Thymus (tissue), 11 donors: Measurements from ENCODE around the gene AKT3. TPM values are rescaled to one million over a fixed set of nuclear protein-coding genes. Genes with fewer than 3 reads are reported as not detected.
A peak's percentile ranks its signal among the peaks of the same experiment; 100 is the strongest.

Experiments
- DNase-seq, 9 donors: peaks; one replicate each; pipeline ENCODE4 v3.0.0-alpha.2; 2013; ENCODE audit warnings: low spot score in 9 of 9, low read depth in 6 of 9, missing footprints in 1 of 9
- H3K27ac ChIP-seq, 2 donors: one replicate each; pipeline ENCODE4 v1.5.1; 2013; ENCODE audit warnings: control low read depth in 1 of 2, low read depth in 1 of 2, low read length in 1 of 2, mild to moderate bottlenecking in 1 of 2, moderate library complexity in 1 of 2
- H3K27me3 ChIP-seq, 2 donors: one replicate each; pipeline ENCODE4 v1.5.1; 2013; ENCODE audit warnings: low read length in 1 of 2; ENCODE audit not compliant: control insufficient read depth in 2 of 2, insufficient read depth in 1 of 2
- H3K36me3 ChIP-seq, 2 donors: one replicate each; pipeline ENCODE4 v1.5.1; 2013; ENCODE audit warnings: low read length in 1 of 2, mild to moderate bottlenecking in 1 of 2, moderate library complexity in 1 of 2; ENCODE audit not compliant: control insufficient read depth in 2 of 2, insufficient read depth in 2 of 2
- H3K4me1 ChIP-seq, 2 donors: one replicate each; pipeline ENCODE4 v1.5.1; 2013; ENCODE audit warnings: low read length in 2 of 2; ENCODE audit not compliant: control insufficient read depth in 2 of 2, insufficient read depth in 2 of 2
- H3K4me3 ChIP-seq, 2 donors: one replicate each; pipeline ENCODE4 v1.5.1; 2013; ENCODE audit warnings: low read length in 2 of 2, control low read depth in 1 of 2, mild to moderate bottlenecking in 1 of 2
- H3K9me3 ChIP-seq, 2 donors: one replicate each; pipeline ENCODE4 v1.5.1; 2013; ENCODE audit warnings: low read length in 1 of 2, mild to moderate bottlenecking in 1 of 2; ENCODE audit not compliant: control insufficient read depth in 2 of 2, insufficient read depth in 1 of 2
- WGBS: extraction: QIAGEN DNeasy Blood & Tissue Kit; methylation state at CpG from one replicate; pipeline ENCODE4 v1.1.7; 2013; 5-methylcytosine and 5-hydroxymethylcytosine counted together
- polyA plus RNA-seq: library from polyadenylated mRNA; stranded (reverse); fragments of 200-250 nt; gene quantifications from one replicate; pipeline ENCODE4 v1.2.3, GENCODE V29; 2013
- total RNA-seq: library from RNA; stranded (reverse); fragments of 120-200 nt; gene quantifications from one replicate; pipeline ENCODE4 v1.2.4, GENCODE V29; 2013
- donor health status: healthy.

Gene AKT3
- total and polyA plus RNA-seq, 2 donors, result 14.5 to 45.3 TPM

GRCh38 chr1:243715285-243715684 lies 134.8 kb downstream of the AKT3 start:
- Histone ChIP-seq H3K36me3 (no peaks in the 10 kb centered on the region), H3K4me1 (peaks cover 4 to 5% of the 10 kb centered on the region in 2 donors), H3K27me3 (no peaks in the 10 kb centered on the region), H3K27ac (no peak overlapping the region), H3K4me3 (no peak overlapping the region), H3K9me3 (no peaks in the 10 kb centered on the region)
- no peak for DNase-seq
- WGBS, result 90% methylated on average over 3 of the region's 3 CpGs

GRCh38 chr1:243713470-243714186 lies 136.4 kb downstream of the AKT3 start:
- WGBS, result 27% methylated on average over 10 of the region's 10 CpGs

GRCh38 chr1:243712941-243713340 lies 137.1 kb downstream of the AKT3 start:
- H3K27ac ChIP-seq, result peak overlapping the region in 1 of 2 donors; percentile 96
- peak overlapping the region; percentile 21 to 32 for H3K4me3 ChIP-seq
- 48% methylated on average over 5 of the region's 5 CpGs for WGBS
- H3K27me3 ChIP-seq, result no peaks in the 10 kb centered on the region
- peak in 4 of 9 donors; percentile 13 to 55 (median 24) for DNase-seq
- peaks cover 4 to 5% of the 10 kb centered on the region in 2 donors for H3K4me1 ChIP-seq
- H3K36me3 ChIP-seq, result no peaks in the 10 kb centered on the region
- H3K9me3 ChIP-seq, result no peaks in the 10 kb centered on the region

More at GRCh38 chr1:243713470-243714186, 136.4 kb downstream of the AKT3 start:
- DNase-seq, result peak; percentile 30 to 83 (median 50)
- Histone ChIP-seq H3K27me3 (no peaks in the 10 kb centered on the region), H3K4me3 (peak overlapping the region; percentile 21 to 32), H3K27ac (peak overlapping the region; percentile 31 to 96), H3K9me3 (no peaks in the 10 kb centered on the region), H3K4me1 (peaks cover 4 to 5% of the 10 kb centered on the region in 2 donors), H3K36me3 (no peaks in the 10 kb centered on the region)

- Histone ChIP-seq H3K9me3 (no peaks in the 10 kb centered on the region), H3K36me3 (no peaks in the 10 kb centered on the region), H3K4me3 (no peak overlapping the region), H3K4me1 (peaks cover 4 to 5% of the 10 kb centered on the region in 2 donors), H3K27ac (peak overlapping the region in 1 of 2 donors; percentile 96), H3K27me3 (no peaks in the 10 kb centered on the region)
- WGBS, result 97% methylated on average over 5 of the region's 5 CpGs
- no peak for DNase-seq
Observed at GRCh38 chr1:243712242-243712641, 137.8 kb downstream of the AKT3 start.

GRCh38 chr1:243710467-243710866 lies 139.6 kb downstream of the AKT3 start:
- DNase-seq, result no peak
- Histone ChIP-seq H3K4me3 (no peak overlapping the region), H3K9me3 (no peaks in the 10 kb centered on the region), H3K36me3 (no peaks in the 10 kb centered on the region), H3K27me3 (no peaks in the 10 kb centered on the region), H3K27ac (no peak overlapping the region), H3K4me1 (peaks cover 4 to 5% of the 10 kb centered on the region in 2 donors)
- 81% methylated on average over 4 of the region's 4 CpGs for WGBS

GRCh38 chr1:243708210-243708609 lies 141.8 kb downstream of the AKT3 start:
- Histone ChIP-seq H3K4me1 (peaks cover 2 to 4% of the 10 kb centered on the region in 2 donors), H3K36me3 (no peaks in the 10 kb centered on the region), H3K4me3 (no peak overlapping the region), H3K9me3 (no peaks in the 10 kb centered on the region), H3K27me3 (no peaks in the 10 kb centered on the region), H3K27ac (no peak overlapping the region)
- DNase-seq, result no peak
- WGBS, result 94% methylated on average over 3 of the region's 3 CpGs

GRCh38 chr1:243706563-243706962 lies 143.5 kb downstream of the AKT3 start:
- Histone ChIP-seq H3K36me3 (no peaks in the 10 kb centered on the region), H3K4me3 (no peak overlapping the region), H3K9me3 (no peaks in the 10 kb centered on the region), H3K27ac (no peak overlapping the region), H3K27me3 (no peaks in the 10 kb centered on the region), H3K4me1 (peaks cover 2% of the 10 kb centered on the region in 2 donors)
- no peak for DNase-seq
- over 99% methylated on average over 2 of the region's 2 CpGs for WGBS

GRCh38 chr1:243705585-243705984 lies 144.5 kb downstream of the AKT3 start:
- Histone ChIP-seq H3K4me3 (no peak overlapping the region), H3K27me3 (no peaks in the 10 kb centered on the region), H3K9me3 (no peaks in the 10 kb centered on the region), H3K36me3 (no peaks in the 10 kb centered on the region), H3K27ac (no peak overlapping the region), H3K4me1 (peaks cover 0 to 2% of the 10 kb centered on the region in 2 donors)
- WGBS, result 97% methylated on average over 4 of the region's 4 CpGs
- no peak for DNase-seq

GRCh38 chr1:243701872-243702271 lies 148.2 kb downstream of the AKT3 start:
- WGBS, result 98% methylated on average over 3 of the region's 3 CpGs
- no peak overlapping the region for H3K4me3 ChIP-seq
- no peaks in the 10 kb centered on the region for H3K9me3 ChIP-seq
- no peaks in the 10 kb centered on the region for H3K27me3 ChIP-seq
- no peaks in the 10 kb centered on the region for H3K4me1 ChIP-seq
- DNase-seq, result no peak
- no peaks in the 10 kb centered on the region for H3K36me3 ChIP-seq
- no peak overlapping the region for H3K27ac ChIP-seq
